HepG2 (cell line): Measurements from ENCODE around the gene TMEM253. TPM values are rescaled to one million over a fixed set of nuclear protein-coding genes. Genes with fewer than 3 reads are reported as not detected.

Source experiments
- ATF7 ChIP-seq, 2 experiments: fragments of 450-650 bp in 1 of 2; sonication (generic) in 1 of 2; formaldehyde crosslinking in 1 of 2; IDR thresholded peaks; 2 replicates each; pipeline versions ENCODE4 v1.4.0 to v1.6.1; 2016 to 2020; ENCODE audit warnings: antibody characterized with exemption in 1 of 2, mild to moderate bottlenecking in 1 of 2, missing genetic modification reagents in 1 of 2
- ATF7-NPFF ChIP-seq: sonication (generic); formaldehyde crosslinking; IDR thresholded peaks from 2 replicates; pipeline ENCODE4 v1.8.1; 2023; ENCODE audit warnings: mild to moderate bottlenecking, low read depth, missing genetic modification reagents, moderate library complexity
- BCL6 ChIP-seq: IDR thresholded peaks from 2 replicates; pipeline ENCODE4 v1.6.1; 2016; ENCODE audit warnings: missing genetic modification reagents, missing compliant biosample characterization
- BCLAF1 ChIP-seq: fragments of 450-650 bp; IDR thresholded peaks from 2 replicates; pipeline ENCODE4 v1.6.1; 2017; ENCODE audit warnings: mild to moderate bottlenecking
- CHCHD3 ChIP-seq: sonication (generic); formaldehyde crosslinking; IDR thresholded peaks from 2 replicates; pipeline ENCODE4 v1.8.0; 2022; ENCODE audit warnings: mild to moderate bottlenecking, missing genetic modification reagents, moderate library complexity
- HNRNPH1 ChIP-seq: fragments of 200-400 bp; formaldehyde crosslinking; optimal IDR thresholded peaks from 2 replicates; pipeline ENCODE3; 2017; ENCODE audit warnings: mild to moderate bottlenecking, low read depth, low read length
- ISL2 ChIP-seq: sonication (generic); formaldehyde crosslinking; IDR thresholded peaks from 2 replicates; pipeline ENCODE4 v1.5.0; 2020; ENCODE audit warnings: missing genetic modification reagents
- KAT2B ChIP-seq: fragments of 150-350 bp; IDR thresholded peaks from 2 replicates; pipeline ENCODE4 v1.6.1; 2014; ENCODE audit warnings: low read depth, low read length, borderline replicate concordance
- MYNN ChIP-seq: sonication (generic); formaldehyde crosslinking; IDR thresholded peaks from 2 replicates; pipeline ENCODE4 v1.4.0; 2020; ENCODE audit warnings: mild to moderate bottlenecking, low read depth, missing genetic modification reagents
- NFKB2 ChIP-seq: sonication (generic); formaldehyde crosslinking; IDR thresholded peaks from 2 replicates; pipeline ENCODE4 v1.4.0; 2020; ENCODE audit warnings: missing genetic modification reagents, borderline replicate concordance
- RXRB ChIP-seq: IDR thresholded peaks from 2 replicates; pipeline ENCODE4 v1.6.1; 2016; ENCODE audit warnings: borderline replicate concordance, missing genetic modification reagents, missing compliant biosample characterization
- SMAD3 ChIP-seq: sonication (generic); formaldehyde crosslinking; IDR thresholded peaks from 2 replicates; pipeline ENCODE4 v1.4.0; 2020; ENCODE audit warnings: missing genetic modification reagents
- TRIM24 ChIP-seq: sonication (generic); formaldehyde crosslinking; IDR thresholded peaks from 2 replicates; pipeline ENCODE4 v1.8.0; 2022; ENCODE audit warnings: mild to moderate bottlenecking, missing genetic modification reagents
- ZNF160 ChIP-seq: sonication (generic); formaldehyde crosslinking; IDR thresholded peaks from 2 replicates; pipeline ENCODE4 v1.8.0; 2022; ENCODE audit warnings: mild to moderate bottlenecking, inconsistent platforms, missing genetic modification reagents
- polyA plus RNA-seq, 8 experiments: library from polyadenylated mRNA; depleted of rRNA in 3 of 8; stranded (reverse) in 7 of 8; unstranded in 1 of 8; fragments of >200 nt; fragmentation: Illumina TruSeq in 4 of 8; extraction: Trizol in 4 of 8; gene quantifications; 2 replicates each; pipeline versions ENCODE4 v1.2.1 to v1.2.3, GENCODE V29; 2011 to 2016; ENCODE audit warnings: low read depth in 4 of 8, missing spikeins in 1 of 8, mixed read lengths in 1 of 8; ENCODE audit not compliant: insufficient read depth in 1 of 8
- total RNA-seq, 5 experiments: library from RNA; depleted of rRNA; stranded (reverse); fragments of >200 nt; fragmentation: Illumina TruSeq; extraction: Trizol; gene quantifications; 2 replicates each; pipeline ENCODE4 v1.2.3, GENCODE V29; 2016; ENCODE audit warnings: low read depth in 1 of 5
- TF ChIP-seq, protein P1 (sequence below): sonication (generic); formaldehyde crosslinking; IDR thresholded peaks from 2 replicates; pipeline ENCODE4 v1.5.0; 2020; ENCODE audit warnings: mild to moderate bottlenecking, missing genetic modification reagents
- TF ChIP-seq, protein P2 (sequence below): IDR thresholded peaks from 2 replicates; pipeline ENCODE4 v1.6.1; 2016; ENCODE audit warnings: low read depth
- TF ChIP-seq, protein P3 (sequence below): sonication (generic); formaldehyde crosslinking; IDR thresholded peaks from 2 replicates; pipeline ENCODE4 v1.4.0; 2020; ENCODE audit warnings: mild to moderate bottlenecking, missing genetic modification reagents
- TF ChIP-seq, protein P4 (sequence below): sonication (generic); formaldehyde crosslinking; conservative IDR thresholded peaks from 2 replicates; pipeline ENCODE4 v1.4.0; 2020; ENCODE audit warnings: missing genetic modification reagents

Gene TMEM253
- total and polyA plus RNA-seq, 2 of the 13 experiments (the other 11 are each of a cell fraction or from before 2014, with no cell fraction given) = 0.29 to 0.45 TPM

- TF ChIP-seq, protein P1, sequence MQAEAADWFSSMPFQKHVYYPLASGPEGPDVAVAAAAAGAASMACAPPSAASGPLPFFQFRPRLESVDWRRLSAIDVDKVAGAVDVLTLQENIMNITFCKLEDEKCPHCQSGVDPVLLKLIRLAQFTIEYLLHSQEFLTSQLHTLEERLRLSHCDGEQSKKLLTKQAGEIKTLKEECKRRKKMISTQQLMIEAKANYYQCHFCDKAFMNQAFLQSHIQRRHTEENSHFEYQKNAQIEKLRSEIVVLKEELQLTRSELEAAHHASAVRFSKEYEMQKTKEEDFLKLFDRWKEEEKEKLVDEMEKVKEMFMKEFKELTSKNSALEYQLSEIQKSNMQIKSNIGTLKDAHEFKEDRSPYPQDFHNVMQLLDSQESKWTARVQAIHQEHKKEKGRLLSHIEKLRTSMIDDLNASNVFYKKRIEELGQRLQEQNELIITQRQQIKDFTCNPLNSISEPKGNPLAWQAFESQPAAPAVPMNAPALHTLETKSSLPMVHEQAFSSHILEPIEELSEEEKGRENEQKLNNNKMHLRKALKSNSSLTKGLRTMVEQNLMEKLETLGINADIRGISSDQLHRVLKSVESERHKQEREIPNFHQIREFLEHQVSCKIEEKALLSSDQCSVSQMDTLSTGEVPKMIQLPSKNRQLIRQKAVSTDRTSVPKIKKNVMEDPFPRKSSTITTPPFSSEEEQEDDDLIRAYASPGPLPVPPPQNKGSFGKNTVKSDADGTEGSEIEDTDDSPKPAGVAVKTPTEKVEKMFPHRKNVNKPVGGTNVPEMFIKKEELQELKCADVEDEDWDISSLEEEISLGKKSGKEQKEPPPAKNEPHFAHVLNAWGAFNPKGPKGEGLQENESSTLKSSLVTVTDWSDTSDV (CRISPR knock-in tag) = peak; percentile 58; the same call in 1 of the 2 replicates
- TF ChIP-seq ATF7-NPFF (CRISPR knock-in tag) (peak; percentile 84), KAT2B (no peak), CHCHD3 (CRISPR knock-in tag) (no peak), ATF7 (IDR thresholded peaks at IDR 0.05) (no peak), ATF7 (CRISPR knock-in tag; IDR thresholded peaks at IDR 0.05) (no peak), BCLAF1 (no peak), BCL6 (CRISPR knock-in tag) (peak; percentile 68), ISL2 (0 out of 2 replicates have a peak, but pooled peaks have one; percentile 70), RXRB (CRISPR knock-in tag) (peak; percentile 76), SMAD3 (CRISPR knock-in tag) (peak; percentile 73; the same call in 1 of the 2 replicates), ZNF160 (CRISPR knock-in tag) (peak; percentile 72; the same call in 1 of the 2 replicates), HNRNPH1 (no peak), MYNN (no peak; the same call in 1 of the 2 replicates), TRIM24 (no peak), NFKB2 (CRISPR knock-in tag) (peak; percentile 85; the same call in 1 of the 2 replicates)
- TF ChIP-seq, protein P2, sequence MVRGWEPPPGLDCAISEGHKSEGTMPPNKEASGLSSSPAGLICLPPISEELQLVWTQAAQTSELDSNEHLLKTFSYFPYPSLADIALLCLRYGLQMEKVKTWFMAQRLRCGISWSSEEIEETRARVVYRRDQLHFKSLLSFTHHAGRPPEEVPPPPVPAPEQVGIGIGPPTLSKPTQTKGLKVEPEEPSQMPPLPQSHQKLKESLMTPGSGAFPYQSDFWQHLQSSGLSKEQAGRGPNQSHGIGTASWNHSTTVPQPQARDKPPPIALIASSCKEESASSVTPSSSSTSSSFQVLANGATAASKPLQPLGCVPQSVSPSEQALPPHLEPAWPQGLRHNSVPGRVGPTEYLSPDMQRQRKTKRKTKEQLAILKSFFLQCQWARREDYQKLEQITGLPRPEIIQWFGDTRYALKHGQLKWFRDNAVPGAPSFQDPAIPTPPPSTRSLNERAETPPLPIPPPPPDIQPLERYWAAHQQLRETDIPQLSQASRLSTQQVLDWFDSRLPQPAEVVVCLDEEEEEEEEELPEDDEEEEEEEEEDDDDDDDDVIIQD (CRISPR knock-in tag) = 0 out of 2 replicates have a peak, but pooled peaks have one; percentile 37
- TF ChIP-seq, protein P3, sequence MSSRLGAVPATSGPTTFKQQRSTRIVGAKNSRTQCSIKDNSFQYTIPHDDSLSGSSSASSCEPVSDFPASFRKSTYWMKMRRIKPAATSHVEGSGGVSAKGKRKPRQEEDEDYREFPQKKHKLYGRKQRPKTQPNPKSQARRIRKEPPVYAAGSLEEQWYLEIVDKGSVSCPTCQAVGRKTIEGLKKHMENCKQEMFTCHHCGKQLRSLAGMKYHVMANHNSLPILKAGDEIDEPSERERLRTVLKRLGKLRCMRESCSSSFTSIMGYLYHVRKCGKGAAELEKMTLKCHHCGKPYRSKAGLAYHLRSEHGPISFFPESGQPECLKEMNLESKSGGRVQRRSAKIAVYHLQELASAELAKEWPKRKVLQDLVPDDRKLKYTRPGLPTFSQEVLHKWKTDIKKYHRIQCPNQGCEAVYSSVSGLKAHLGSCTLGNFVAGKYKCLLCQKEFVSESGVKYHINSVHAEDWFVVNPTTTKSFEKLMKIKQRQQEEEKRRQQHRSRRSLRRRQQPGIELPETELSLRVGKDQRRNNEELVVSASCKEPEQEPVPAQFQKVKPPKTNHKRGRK (CRISPR knock-in tag) = peak; percentile 83; the same call in 1 of the 2 replicates
- TF ChIP-seq, protein P4, sequence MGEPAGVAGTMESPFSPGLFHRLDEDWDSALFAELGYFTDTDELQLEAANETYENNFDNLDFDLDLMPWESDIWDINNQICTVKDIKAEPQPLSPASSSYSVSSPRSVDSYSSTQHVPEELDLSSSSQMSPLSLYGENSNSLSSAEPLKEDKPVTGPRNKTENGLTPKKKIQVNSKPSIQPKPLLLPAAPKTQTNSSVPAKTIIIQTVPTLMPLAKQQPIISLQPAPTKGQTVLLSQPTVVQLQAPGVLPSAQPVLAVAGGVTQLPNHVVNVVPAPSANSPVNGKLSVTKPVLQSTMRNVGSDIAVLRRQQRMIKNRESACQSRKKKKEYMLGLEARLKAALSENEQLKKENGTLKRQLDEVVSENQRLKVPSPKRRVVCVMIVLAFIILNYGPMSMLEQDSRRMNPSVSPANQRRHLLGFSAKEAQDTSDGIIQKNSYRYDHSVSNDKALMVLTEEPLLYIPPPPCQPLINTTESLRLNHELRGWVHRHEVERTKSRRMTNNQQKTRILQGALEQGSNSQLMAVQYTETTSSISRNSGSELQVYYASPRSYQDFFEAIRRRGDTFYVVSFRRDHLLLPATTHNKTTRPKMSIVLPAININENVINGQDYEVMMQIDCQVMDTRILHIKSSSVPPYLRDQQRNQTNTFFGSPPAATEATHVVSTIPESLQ (CRISPR knock-in tag) = no peak
Measured at GRCh38 chr14:21092273-21093011, 8.4 kb upstream of the TMEM253 start (continued).
